Lung (tissue), 12 donors: Measurements from ENCODE around the gene DACT1. TPM values are rescaled to one million over a fixed set of nuclear protein-coding genes. Genes with fewer than 3 reads are reported as not detected.

Experiments
- ATAC-seq: fragments of 200-7000 bp; cut with Tn5 transposase; one replicate; pipeline ENCODE4 v1.9.1; 2020; ENCODE audit warnings: moderate number of reproducible peaks; ENCODE audit not compliant: insufficient read depth, low FRiP score
- DNase-seq, 3 donors: peaks; one replicate each; pipeline ENCODE4 v3.0.0-alpha.2; 2013 to 2017
- H3K27ac ChIP-seq, 2 donors: one replicate each; pipeline ENCODE4 v1.5.1; 2013; ENCODE audit warnings: mild to moderate bottlenecking in 2 of 2, moderate library complexity in 2 of 2, control low read depth in 1 of 2, inconsistent platforms in 1 of 2, low read depth in 1 of 2, low read length in 1 of 2
- H3K27me3 ChIP-seq, 3 donors: one replicate each; pipeline ENCODE4 v1.5.1; 2013; ENCODE audit warnings: low read length in 2 of 3; ENCODE audit not compliant: control insufficient read depth in 3 of 3, insufficient read depth in 3 of 3
- H3K36me3 ChIP-seq, 4 donors: one replicate each; pipeline ENCODE4 v1.5.1; 2013; ENCODE audit warnings: low read length in 4 of 4, mild to moderate bottlenecking in 1 of 4, moderate library complexity in 1 of 4; ENCODE audit not compliant: control insufficient read depth in 4 of 4, insufficient read depth in 4 of 4
- H3K4me1 ChIP-seq, 5 donors: one replicate each; pipeline ENCODE4 v1.5.1; 2013; ENCODE audit warnings: low read length in 5 of 5, mild to moderate bottlenecking in 2 of 5, moderate library complexity in 1 of 5; ENCODE audit not compliant: control insufficient read depth in 5 of 5, insufficient read depth in 5 of 5
- H3K4me3 ChIP-seq: one replicate; pipeline ENCODE4 v1.5.1; 2013; ENCODE audit warnings: mild to moderate bottlenecking, control low read depth, moderate library complexity
- H3K9ac ChIP-seq, 2 donors: one replicate each; pipeline ENCODE4 v1.5.1; 2013; ENCODE audit warnings: low read length in 2 of 2, control low read depth in 1 of 2; ENCODE audit not compliant: insufficient read depth in 1 of 2
- H3K9me3 ChIP-seq, 4 donors: one replicate each; pipeline ENCODE4 v1.5.1; 2013; ENCODE audit warnings: low read length in 3 of 4, mild to moderate bottlenecking in 1 of 4, moderate library complexity in 1 of 4; ENCODE audit not compliant: control insufficient read depth in 4 of 4, insufficient read depth in 3 of 4
- WGBS, 2 donors: extraction: QIAGEN DNeasy Blood & Tissue Kit; methylation state at CpG; one replicate each; pipeline ENCODE4 v1.1.7; 2013; 5-methylcytosine and 5-hydroxymethylcytosine counted together
- polyA plus RNA-seq, 2 donors: library from polyadenylated mRNA; stranded (reverse); fragments of 200-250 nt; gene quantifications; one replicate each; pipeline ENCODE4 v1.2.1, GENCODE V29; 2013
- total RNA-seq, 2 donors: library from RNA; depleted of rRNA in 1 of 2; stranded (reverse); fragments of >200 nt in 1 of 2; gene quantifications; one replicate each; pipeline ENCODE4 v1.2.1, GENCODE V29; 2014 to 2021
- TF ChIP-seq, protein P1 (sequence below): IDR thresholded peaks from 2 replicates; pipeline ENCODE4 v1.5.1; 2012; ENCODE audit warnings: mild to moderate bottlenecking; ENCODE audit errors: control extremely low read depth, extremely low read depth
- donor health status: control.
- donor health status: control.
- donor health status: Bipolar disorder and iron deficiency.
- donor health status: healthy.
- donor health status: DM: yes; HTN: yes; CAD: no.

DACT1 gene
- total and polyA plus RNA-seq, 4 donors, result 1.7 to 22.4 (median 3.9) TPM

DNA sequence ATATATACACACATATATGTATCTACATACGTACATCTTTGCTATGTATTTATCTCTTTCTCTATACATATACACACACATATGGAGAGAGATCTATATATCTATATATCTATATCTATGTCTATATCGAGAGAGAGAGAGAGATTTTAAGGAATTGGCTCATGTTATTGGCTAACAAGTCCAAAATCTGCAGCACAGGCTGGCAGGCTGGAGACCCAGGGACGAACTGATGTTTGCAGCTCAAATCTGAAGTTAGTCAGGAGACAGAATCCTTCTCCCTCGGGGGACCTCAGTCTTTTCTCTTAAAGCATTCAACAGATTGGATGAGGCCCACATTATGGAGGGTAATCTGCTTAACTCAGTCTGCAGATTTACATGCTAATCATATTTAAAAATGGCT lies 40.7 kb upstream of the DACT1 start:
- Histone ChIP-seq H3K9me3 (no peaks in the 10 kb centered on the region), H3K27me3 (no peaks in the 10 kb centered on the region), H3K9ac (no peak overlapping the region), H3K36me3 (no peaks in the 10 kb centered on the region), H3K4me3 (no peak overlapping the region), H3K4me1 (peaks cover 0 to 13% (median 0%) of the 10 kb centered on the region in 5 donors), H3K27ac (no peak overlapping the region)
- ATAC-seq (no peak), DNase-seq (no peak)
- TF ChIP-seq, protein P1, sequence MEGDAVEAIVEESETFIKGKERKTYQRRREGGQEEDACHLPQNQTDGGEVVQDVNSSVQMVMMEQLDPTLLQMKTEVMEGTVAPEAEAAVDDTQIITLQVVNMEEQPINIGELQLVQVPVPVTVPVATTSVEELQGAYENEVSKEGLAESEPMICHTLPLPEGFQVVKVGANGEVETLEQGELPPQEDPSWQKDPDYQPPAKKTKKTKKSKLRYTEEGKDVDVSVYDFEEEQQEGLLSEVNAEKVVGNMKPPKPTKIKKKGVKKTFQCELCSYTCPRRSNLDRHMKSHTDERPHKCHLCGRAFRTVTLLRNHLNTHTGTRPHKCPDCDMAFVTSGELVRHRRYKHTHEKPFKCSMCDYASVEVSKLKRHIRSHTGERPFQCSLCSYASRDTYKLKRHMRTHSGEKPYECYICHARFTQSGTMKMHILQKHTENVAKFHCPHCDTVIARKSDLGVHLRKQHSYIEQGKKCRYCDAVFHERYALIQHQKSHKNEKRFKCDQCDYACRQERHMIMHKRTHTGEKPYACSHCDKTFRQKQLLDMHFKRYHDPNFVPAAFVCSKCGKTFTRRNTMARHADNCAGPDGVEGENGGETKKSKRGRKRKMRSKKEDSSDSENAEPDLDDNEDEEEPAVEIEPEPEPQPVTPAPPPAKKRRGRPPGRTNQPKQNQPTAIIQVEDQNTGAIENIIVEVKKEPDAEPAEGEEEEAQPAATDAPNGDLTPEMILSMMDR, result no peak
- WGBS, 2 donors, result 79 to 93% methylated on average over 4 of the region's 4 CpGs

DNA sequence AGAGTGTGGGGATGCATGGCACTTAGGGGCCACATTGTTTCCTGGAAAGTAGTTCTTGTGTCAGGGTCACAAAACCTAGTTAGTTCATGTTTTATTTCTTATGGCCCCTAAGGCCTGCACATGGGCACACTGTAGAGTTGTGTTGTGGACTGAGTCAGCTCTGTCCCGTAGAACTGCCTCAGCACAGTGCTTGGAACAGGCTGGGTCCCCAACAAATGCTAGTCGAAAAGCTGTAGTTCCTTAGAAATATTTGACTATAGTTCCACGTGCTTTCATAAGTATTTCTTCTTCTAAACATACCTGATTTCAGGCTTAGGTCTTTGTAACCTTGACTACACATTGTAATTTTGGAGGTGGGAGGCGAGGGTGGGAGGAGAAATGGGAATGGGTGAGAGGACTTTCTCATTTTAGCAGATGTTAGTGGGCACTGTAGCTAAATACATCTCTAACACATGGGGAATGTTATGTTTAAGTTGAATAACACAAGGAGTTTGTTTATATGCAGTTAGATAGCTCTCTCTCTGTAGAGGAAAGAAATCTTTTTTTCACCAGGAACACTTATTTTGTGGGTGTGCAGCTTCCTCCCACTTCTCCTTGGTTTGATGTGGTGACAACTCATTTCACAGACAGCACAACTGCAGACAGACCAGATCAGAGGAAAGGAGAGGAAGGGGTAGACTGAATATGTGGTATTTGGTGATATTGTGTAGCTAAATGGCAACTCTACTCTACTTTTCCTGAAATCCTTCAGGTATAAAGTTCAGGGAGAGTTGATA lies 39.5 kb upstream of the DACT1 start:
- Histone ChIP-seq H3K27ac (no peak overlapping the region), H3K36me3 (no peaks in the 10 kb centered on the region), H3K27me3 (no peaks in the 10 kb centered on the region), H3K9ac (no peak overlapping the region), H3K4me3 (no peak overlapping the region), H3K9me3 (no peaks in the 10 kb centered on the region), H3K4me1 (peaks cover 0 to 13% (median 0%) of the 10 kb centered on the region in 5 donors)
- DNase-seq, result peak in 2 of 3 donors; percentile 28 to 45
- WGBS, 2 donors, result 79 to 91% methylated on average over 4 of the region's 4 CpGs
- ATAC-seq, result no peak
- TF ChIP-seq, protein P1, result no peak

DNA sequence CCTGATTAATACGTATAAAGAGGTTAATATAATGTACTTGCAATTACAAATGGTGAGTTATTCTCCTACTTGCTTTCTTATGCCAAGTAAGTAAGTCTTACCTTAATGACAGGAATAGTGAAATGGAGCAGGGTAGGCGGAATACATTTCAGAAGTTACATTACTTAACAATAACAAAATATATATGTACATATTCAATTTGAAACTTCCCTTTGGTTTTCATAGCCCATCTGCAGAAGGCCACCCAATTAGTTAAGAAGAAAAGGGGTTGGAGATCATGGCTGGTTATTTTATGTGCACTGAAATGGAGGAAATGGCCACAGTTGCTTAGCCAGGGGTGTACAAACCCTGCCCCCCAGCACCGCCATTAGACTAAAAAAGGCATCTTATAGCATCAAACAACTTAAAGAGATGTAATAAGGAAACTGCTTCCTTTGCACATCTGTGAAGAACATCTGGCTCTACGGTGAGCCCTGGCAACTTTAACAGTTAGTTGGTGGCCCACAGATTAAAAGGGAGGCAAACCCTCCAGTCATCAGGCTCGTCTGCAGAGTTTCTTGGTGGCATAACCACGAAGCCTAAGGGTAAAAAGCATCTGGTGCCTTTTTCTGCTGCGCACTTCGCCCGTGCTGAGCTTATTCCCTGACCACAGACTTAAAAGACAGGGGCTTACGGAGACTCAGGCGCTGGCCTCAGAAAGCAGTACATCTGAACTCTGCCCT lies 38.8 kb upstream of the DACT1 start:
- no peak overlapping the region for H3K27ac ChIP-seq
- H3K36me3 ChIP-seq, result no peaks in the 10 kb centered on the region
- H3K27me3 ChIP-seq, result no peaks in the 10 kb centered on the region
- TF ChIP-seq, protein P1, result no peak
- DNase-seq (no peak), ATAC-seq (no peak)
- H3K9ac ChIP-seq, result no peak overlapping the region
- H3K9me3 ChIP-seq, result no peaks in the 10 kb centered on the region
- H3K4me1 ChIP-seq, result peaks cover 0 to 13% (median 0%) of the 10 kb centered on the region in 5 donors
- WGBS, 2 donors, result 81 to 84% methylated on average over 11 of the region's 11 CpGs
- no peak overlapping the region for H3K4me3 ChIP-seq
